Panc1 (cell line): ENCODE measurements around the gene SND1. TPM values are rescaled to one million over a fixed set of nuclear protein-coding genes. Genes with fewer than 3 reads are reported as not detected.

Experiments
- ATAC-seq: fragments of 200-7000 bp; cut with Tn5 transposase; 2 replicates; pipeline ENCODE4 v1.9.1; 2020; ENCODE audit warnings: mild to moderate bottlenecking, moderate library complexity
- BruUV-seq: library from RNA; stranded (reverse); fragments of 400-500 nt; replicated peaks from 2 replicates; lab custom pipeline; 2021; lab: Mats Ljungman, UMichigan
- CTCF ChIA-PET: fragments of 300-600 bp; sonication (Branson Sonifier 250); formaldehyde crosslinking; loops from one replicate; lab custom pipeline; 2022; ENCODE audit warnings: antibody characterized with exemption; lab: Charles Lee
- POLR2A ChIA-PET: fragments of 300-600 bp; sonication (Branson Sonifier 250); formaldehyde crosslinking; loops from one replicate; lab custom pipeline; 2022; ENCODE audit warnings: antibody characterized with exemption; lab: Charles Lee
- DNase-seq: peaks from one replicate; pipeline ENCODE4 v3.0.0-alpha.2; 2010; ENCODE audit warnings: low read depth, low spot score
- H3K27ac ChIP-seq: 2 replicates; pipeline ENCODE4 v1.5.1; 2011; ENCODE audit warnings: mild to moderate bottlenecking, low read length, inconsistent platforms
- H3K27me3 ChIP-seq: fragments of 200-500 bp; sonication (Bioruptor generic); 2 replicates; pipeline ENCODE4 v1.6.0; 2014; ENCODE audit warnings: low read length, inconsistent platforms; ENCODE audit not compliant: control insufficient read depth, insufficient read depth
- H3K36me3 ChIP-seq: fragments of 200-500 bp; sonication (Bioruptor generic); 2 replicates; pipeline ENCODE4 v1.5.1; 2014; ENCODE audit warnings: inconsistent platforms, mild to moderate bottlenecking, low read length, moderate library complexity; ENCODE audit not compliant: control insufficient read depth, insufficient read depth
- H3K4me1 ChIP-seq: 2 replicates; pipeline ENCODE4 v1.5.1; 2011; ENCODE audit warnings: inconsistent platforms, mild to moderate bottlenecking, low read length, moderate library complexity; ENCODE audit not compliant: control insufficient read depth, insufficient read depth
- H3K4me3 ChIP-seq, 2 experiments: 2 replicates each; pipeline ENCODE4 v1.5.1; 2011 to 2012; ENCODE audit warnings: low read depth in 2 of 2, low read length in 2 of 2, mild to moderate bottlenecking in 2 of 2, inconsistent platforms in 1 of 2, moderate library complexity in 1 of 2
- H3K9me3 ChIP-seq: fragments of 200-500 bp; sonication (Bioruptor generic); 2 replicates; pipeline ENCODE4 v1.5.1; 2014; ENCODE audit warnings: low read depth, mild to moderate bottlenecking, inconsistent platforms, low read length, moderate library complexity; ENCODE audit not compliant: control insufficient read depth, insufficient read depth
- CTCF ChIP-seq: fragments of 450-650 bp; IDR thresholded peaks from 2 replicates; pipeline ENCODE4 v1.5.1; 2017; ENCODE audit warnings: mild to moderate bottlenecking
- POLR2AphosphoS5 ChIP-seq: IDR thresholded peaks from 2 replicates; pipeline ENCODE4 v1.6.1; 2012; ENCODE audit warnings: mild to moderate bottlenecking, low read depth, low read length, moderate library complexity
- REST ChIP-seq, 2 experiments: IDR thresholded peaks; 2 replicates each; pipeline ENCODE4 v1.6.1; 2011 to 2012; ENCODE audit warnings: low read depth in 2 of 2, control low read depth in 1 of 2, low read length in 1 of 2, mild to moderate bottlenecking in 1 of 2, moderate library complexity in 1 of 2; ENCODE audit not compliant: insufficient read depth in 1 of 2
- SIN3A ChIP-seq: IDR thresholded peaks from 2 replicates; pipeline ENCODE4 v1.6.1; 2012; ENCODE audit warnings: low read depth, mild to moderate bottlenecking, low read length, moderate library complexity, borderline replicate concordance; ENCODE audit not compliant: insufficient read depth
- TCF7L2 ChIP-seq: IDR thresholded peaks from 2 replicates; pipeline ENCODE4 v1.6.1; 2011; ENCODE audit warnings: mild to moderate bottlenecking, low read depth, low read length, inconsistent platforms
- in situ Hi-C: cut with HindIII; loops from 2 replicates; pipeline ENCODE4 v1.10.0; 2016; ENCODE audit warnings: low sequenced_read_pairs, low pct_unique_long_range_greater_than_20kb
- intact Hi-C: fragments of 100-400 bp; cut with micrococcal nuclease; formaldehyde crosslinking; loops from one replicate; pipeline ENCODE4 v1.10.0; 2022; ENCODE audit not compliant: unreplicated experiment
- total RNA-seq: library from RNA; stranded (reverse); gene quantifications from one replicate; pipeline ENCODE4 v1.2.1, GENCODE V29; 2021; ENCODE audit not compliant: unreplicated experiment

The SND1 gene
- total RNA-seq, 1 experiment from 2014 or later = 176 TPM

GRCh38 chr7:128027485-128027980, 375.5 kb downstream of the SND1 start:
- TF ChIP-seq SIN3A (no peak), POLR2AphosphoS5 (no peak), CTCF (no peak), REST (IDR thresholded peaks at IDR 0.05; ENCODE audit: insufficient read depth in 1 of 2, low read depth in 2 of 2, low read length in 1 of 2) (no peak), TCF7L2 (no peak)
- Histone ChIP-seq H3K27me3 (no peaks in the 10 kb centered on the region), H3K4me1 (no peaks in the 10 kb centered on the region), H3K9me3 (no peaks in the 10 kb centered on the region), H3K4me3 (no peak overlapping the region), H3K36me3 (no peaks in the 10 kb centered on the region), H3K27ac (no peak overlapping the region)
- intact Hi-C loops (no loop called here), in situ Hi-C loops (no loop called here)
- ATAC-seq = no peak
- no peak for DNase-seq
- no TSS peak for BruUV-seq
- ChIA-PET CTCF (no interaction called here), POLR2A (no interaction called here)

GRCh38 chr7:128029405-128029995, 377.5 kb downstream of the SND1 start:
- POLR2A ChIA-PET = interaction anchor here (0.6 kb wide), 1 partner anchor 96 kb away, joined by 3 read pairs; no protein-coding TSS in a partner anchor
- TF ChIP-seq CTCF = no peak
- no peak for TF ChIP-seq POLR2AphosphoS5
- TF ChIP-seq REST (IDR thresholded peaks at IDR 0.05; ENCODE audit: insufficient read depth in 1 of 2, low read depth in 2 of 2, low read length in 1 of 2) = no peak
- no peak for TF ChIP-seq TCF7L2
- no peak for TF ChIP-seq SIN3A
- CTCF ChIA-PET = no interaction called here
- in situ Hi-C loops (no loop called here), intact Hi-C loops (no loop called here)
- Histone ChIP-seq H3K4me3 (no peak overlapping the region), H3K27ac (no peak overlapping the region), H3K36me3 (no peaks in the 10 kb centered on the region), H3K9me3 (no peaks in the 10 kb centered on the region), H3K4me1 (no peaks in the 10 kb centered on the region), H3K27me3 (no peaks in the 10 kb centered on the region)
- ATAC-seq (no peak), DNase-seq (no peak)
- BruUV-seq = no TSS peak
